Measurements from ENCODE around the gene IQCB1. TPM values are rescaled to one million over a fixed set of nuclear protein-coding genes. Genes with fewer than 3 reads are reported as not detected.

IQCB1 gene
- total RNA-seq, 1 donor from 2014 or later, result 34.1 TPM

DNA sequence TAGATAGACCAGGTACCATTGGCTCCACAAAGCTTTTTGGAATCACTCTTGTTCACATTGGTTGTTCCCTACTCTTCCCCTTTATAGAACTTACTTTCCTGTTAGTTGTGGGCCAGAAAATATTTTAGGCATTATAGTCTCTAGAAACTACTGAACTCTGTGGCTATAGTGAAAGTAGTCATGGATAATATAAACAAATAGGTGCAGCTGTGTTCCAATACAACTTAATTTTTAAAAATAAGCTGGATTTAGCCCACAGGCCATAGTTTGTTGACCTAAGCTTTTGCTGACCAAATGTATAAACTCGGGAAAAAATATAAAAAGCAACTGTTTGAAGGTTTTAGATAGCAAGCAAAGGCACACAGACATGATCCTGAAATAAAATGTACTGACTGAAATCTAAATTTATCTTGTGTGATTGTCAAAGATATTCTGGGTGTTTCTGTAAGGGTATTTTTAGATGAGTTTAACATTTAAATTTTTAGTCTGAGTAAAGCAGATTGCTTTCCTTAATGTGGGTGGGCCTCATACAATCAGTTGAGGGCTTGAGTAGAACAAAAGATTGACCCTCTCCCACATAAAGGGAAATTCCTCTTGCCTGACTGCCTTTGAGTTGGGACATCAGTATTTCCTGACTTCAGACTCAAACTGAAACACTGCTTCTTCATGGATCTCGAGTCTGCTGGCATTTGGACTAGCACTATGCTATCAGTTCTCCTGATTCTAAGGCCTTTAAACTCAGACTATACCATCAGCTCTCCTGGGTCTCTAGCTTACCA lies 13.2 kb downstream of the IQCB1 start:
- peaks cover 30% of the 10 kb centered on the region for H3K9me3 Mint-ChIP-seq
- no peak for DNase-seq (ENCODE audit: low spot score in 2 of 2, unreplicated experiment in 2 of 2)
- no peaks in the 10 kb centered on the region for H3K27me3 Mint-ChIP-seq (ENCODE audit: low read depth)
- no peaks in the 10 kb centered on the region for H3K4me1 Mint-ChIP-seq
- peaks cover 75% of the 10 kb centered on the region for H3K36me3 Mint-ChIP-seq
- H3K4me3 Mint-ChIP-seq, result no peak overlapping the region
- H3K27ac Mint-ChIP-seq, result no peak overlapping the region
- TF ChIP-seq, protein P1, sequence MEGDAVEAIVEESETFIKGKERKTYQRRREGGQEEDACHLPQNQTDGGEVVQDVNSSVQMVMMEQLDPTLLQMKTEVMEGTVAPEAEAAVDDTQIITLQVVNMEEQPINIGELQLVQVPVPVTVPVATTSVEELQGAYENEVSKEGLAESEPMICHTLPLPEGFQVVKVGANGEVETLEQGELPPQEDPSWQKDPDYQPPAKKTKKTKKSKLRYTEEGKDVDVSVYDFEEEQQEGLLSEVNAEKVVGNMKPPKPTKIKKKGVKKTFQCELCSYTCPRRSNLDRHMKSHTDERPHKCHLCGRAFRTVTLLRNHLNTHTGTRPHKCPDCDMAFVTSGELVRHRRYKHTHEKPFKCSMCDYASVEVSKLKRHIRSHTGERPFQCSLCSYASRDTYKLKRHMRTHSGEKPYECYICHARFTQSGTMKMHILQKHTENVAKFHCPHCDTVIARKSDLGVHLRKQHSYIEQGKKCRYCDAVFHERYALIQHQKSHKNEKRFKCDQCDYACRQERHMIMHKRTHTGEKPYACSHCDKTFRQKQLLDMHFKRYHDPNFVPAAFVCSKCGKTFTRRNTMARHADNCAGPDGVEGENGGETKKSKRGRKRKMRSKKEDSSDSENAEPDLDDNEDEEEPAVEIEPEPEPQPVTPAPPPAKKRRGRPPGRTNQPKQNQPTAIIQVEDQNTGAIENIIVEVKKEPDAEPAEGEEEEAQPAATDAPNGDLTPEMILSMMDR (IDR thresholded peaks at IDR 0.05; ENCODE audit: unreplicated experiment), result no peak

DNA sequence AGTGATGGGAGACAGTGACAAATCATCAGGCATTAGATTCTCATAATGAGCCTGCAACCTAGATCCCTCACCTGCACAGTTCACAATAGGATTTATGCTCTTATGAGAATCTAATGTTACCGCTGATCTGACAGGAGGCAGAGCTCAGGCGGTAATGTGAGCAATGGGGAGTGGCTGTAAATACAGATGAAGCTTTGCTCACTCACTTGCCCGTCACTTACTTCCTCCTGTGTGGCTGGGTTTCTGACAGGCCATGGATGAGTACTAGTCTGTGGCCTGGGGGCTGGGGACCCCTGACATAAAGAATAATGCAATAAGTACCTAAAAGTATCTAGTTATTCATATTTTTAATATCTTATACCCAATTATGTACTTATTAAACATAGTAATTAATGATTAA lies 15.6 kb downstream of the IQCB1 start:
- Mint-ChIP-seq H3K4me3 (no peak overlapping the region), H3K4me1 (no peaks in the 10 kb centered on the region), H3K36me3 (peaks cover 77% of the 10 kb centered on the region), H3K27me3 (ENCODE audit: low read depth) (no peaks in the 10 kb centered on the region), H3K9me3 (peaks cover 44% of the 10 kb centered on the region), H3K27ac (no peak overlapping the region)
- no peak for DNase-seq (ENCODE audit: low spot score in 2 of 2, unreplicated experiment in 2 of 2)
- TF ChIP-seq, protein P1 (IDR thresholded peaks at IDR 0.05; ENCODE audit: unreplicated experiment), result no peak

DNA sequence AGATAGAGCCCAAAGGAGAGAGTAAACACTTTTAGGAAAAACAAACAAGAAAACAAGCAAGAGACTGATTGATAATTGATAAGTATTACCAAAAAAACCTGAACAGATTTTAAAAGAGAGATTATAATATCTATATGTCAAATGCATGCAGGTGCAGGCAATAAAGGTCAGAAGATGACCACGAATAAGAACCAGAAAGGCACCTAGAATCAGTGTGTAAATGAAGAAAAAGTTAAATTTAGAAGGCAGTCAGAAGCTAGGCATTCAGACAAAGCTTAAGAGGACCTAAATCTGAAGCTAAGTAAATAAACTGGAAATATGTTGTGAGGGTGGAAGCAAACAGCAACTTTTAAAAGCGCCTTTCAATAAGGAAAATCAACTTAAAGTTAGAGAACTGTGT lies 16.3 kb downstream of the IQCB1 start:
- H3K9me3 Mint-ChIP-seq, result peaks cover 44% of the 10 kb centered on the region

DNA sequence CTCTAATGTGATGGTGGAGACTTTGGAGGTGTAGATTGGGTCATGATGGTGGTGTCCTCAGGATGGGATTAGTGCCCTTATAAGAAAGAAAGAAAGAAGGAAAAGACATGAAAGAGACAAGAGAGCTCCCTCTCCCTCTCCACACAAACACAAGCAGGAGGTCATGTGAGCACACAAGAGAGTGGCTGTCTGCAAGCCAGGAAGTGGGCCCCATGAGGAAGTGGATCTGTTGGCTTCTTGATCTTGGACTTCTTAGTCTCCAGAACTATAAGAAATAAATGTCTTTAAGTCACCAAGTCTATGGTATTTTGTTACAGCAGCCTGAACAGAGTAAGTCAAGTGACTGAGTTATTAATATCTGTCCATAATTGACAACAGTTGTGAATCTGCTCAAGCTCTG lies 17.1 kb downstream of the IQCB1 start:
- Mint-ChIP-seq H3K4me3 (no peak overlapping the region), H3K36me3 (peaks cover 76% of the 10 kb centered on the region), H3K27me3 (ENCODE audit: low read depth) (no peaks in the 10 kb centered on the region), H3K27ac (no peak overlapping the region), H3K4me1 (no peaks in the 10 kb centered on the region), H3K9me3 (peaks cover 36% of the 10 kb centered on the region)
- DNase-seq (ENCODE audit: low spot score in 2 of 2, unreplicated experiment in 2 of 2), result no peak
- TF ChIP-seq, protein P1 (IDR thresholded peaks at IDR 0.05; ENCODE audit: unreplicated experiment), result no peak

More for the DNA sequence above, 16.3 kb downstream of the IQCB1 start:
- H3K27me3 Mint-ChIP-seq (ENCODE audit: low read depth), result no peaks in the 10 kb centered on the region
- DNase-seq (ENCODE audit: low spot score in 2 of 2, unreplicated experiment in 2 of 2), result no peak
- H3K4me1 Mint-ChIP-seq, result no peaks in the 10 kb centered on the region
- no peak overlapping the region for H3K27ac Mint-ChIP-seq
- H3K4me3 Mint-ChIP-seq, result no peak overlapping the region
- TF ChIP-seq, protein P1 (IDR thresholded peaks at IDR 0.05; ENCODE audit: unreplicated experiment), result no peak
- H3K36me3 Mint-ChIP-seq, result peaks cover 78% of the 10 kb centered on the region

DNA sequence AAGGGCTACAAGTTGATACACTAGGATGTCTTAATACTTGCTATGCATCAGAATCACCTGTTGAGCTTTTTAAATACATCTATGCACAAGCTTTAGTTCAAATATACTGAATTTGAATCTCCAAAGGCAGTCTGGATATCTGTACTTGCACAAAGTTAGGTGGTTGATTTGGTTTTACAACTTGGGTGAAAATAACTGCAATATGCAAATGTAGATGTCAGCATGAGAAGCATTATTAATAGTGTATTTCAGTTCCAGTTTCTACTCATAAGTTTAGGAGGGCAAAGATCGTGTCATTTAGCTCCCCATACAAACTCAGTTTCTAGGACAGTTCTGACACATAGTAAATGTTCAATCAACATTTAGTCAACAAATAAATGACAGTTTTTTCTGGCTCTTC lies 25.6 kb downstream of the IQCB1 start:
- Mint-ChIP-seq H3K27ac (no peak overlapping the region), H3K4me3 (no peak overlapping the region), H3K4me1 (no peaks in the 10 kb centered on the region), H3K27me3 (ENCODE audit: low read depth) (no peaks in the 10 kb centered on the region), H3K36me3 (peaks cover 51% of the 10 kb centered on the region), H3K9me3 (peaks cover 5% of the 10 kb centered on the region)
- TF ChIP-seq, protein P1 (IDR thresholded peaks at IDR 0.05; ENCODE audit: unreplicated experiment), result no peak
- no peak for DNase-seq (ENCODE audit: low spot score in 2 of 2, unreplicated experiment in 2 of 2)
